Spleen (tissue), 7 donors: ENCODE measurements around the gene PRKCZ.

Experiments used
- POLR2AphosphoS5 ChIP-seq, 3 donors: sonication (generic); formaldehyde crosslinking; IDR thresholded peaks; one replicate each; pipeline ENCODE4 v1.5.1; 2017; ENCODE audit warnings: antibody characterized with exemption in 3 of 3
- TF ChIP-seq, protein P1 (sequence below), 11 experiments: fragments of 200-600 bp in 7 of 11; fragments of 450-650 bp in 4 of 11; sonication (generic) in 4 of 11; IDR thresholded peaks in 8 of 11; conservative IDR thresholded peaks in 3 of 11; 1 replicate in 7 of 11; 2 replicates in 4 of 11; pipeline versions ENCODE4 v1.4.0 to v1.8.0; 2016 to 2021; ENCODE audit warnings: antibody characterized with exemption in 11 of 11, inconsistent platforms in 4 of 11, mild to moderate bottlenecking in 1 of 11
- donor health status: DM: no; HTN: no; CAD: no; lungs with moderate emphysema.
- donor health status: DM: no; HTN: no; CAD: no.
- donor health status: DM: no; HTN: no; CAD: no.

GRCh38 chr1:2091611-2092604 lies 41.7 kb downstream of the PRKCZ start:
- TF ChIP-seq POLR2AphosphoS5 (IDR thresholded peaks at IDR 0.05), result peak in 2 of 3 donors; percentile 34 to 39
- TF ChIP-seq, protein P1, sequence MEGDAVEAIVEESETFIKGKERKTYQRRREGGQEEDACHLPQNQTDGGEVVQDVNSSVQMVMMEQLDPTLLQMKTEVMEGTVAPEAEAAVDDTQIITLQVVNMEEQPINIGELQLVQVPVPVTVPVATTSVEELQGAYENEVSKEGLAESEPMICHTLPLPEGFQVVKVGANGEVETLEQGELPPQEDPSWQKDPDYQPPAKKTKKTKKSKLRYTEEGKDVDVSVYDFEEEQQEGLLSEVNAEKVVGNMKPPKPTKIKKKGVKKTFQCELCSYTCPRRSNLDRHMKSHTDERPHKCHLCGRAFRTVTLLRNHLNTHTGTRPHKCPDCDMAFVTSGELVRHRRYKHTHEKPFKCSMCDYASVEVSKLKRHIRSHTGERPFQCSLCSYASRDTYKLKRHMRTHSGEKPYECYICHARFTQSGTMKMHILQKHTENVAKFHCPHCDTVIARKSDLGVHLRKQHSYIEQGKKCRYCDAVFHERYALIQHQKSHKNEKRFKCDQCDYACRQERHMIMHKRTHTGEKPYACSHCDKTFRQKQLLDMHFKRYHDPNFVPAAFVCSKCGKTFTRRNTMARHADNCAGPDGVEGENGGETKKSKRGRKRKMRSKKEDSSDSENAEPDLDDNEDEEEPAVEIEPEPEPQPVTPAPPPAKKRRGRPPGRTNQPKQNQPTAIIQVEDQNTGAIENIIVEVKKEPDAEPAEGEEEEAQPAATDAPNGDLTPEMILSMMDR (IDR thresholded peaks at IDR 0.05 in 8 of 11, conservative IDR thresholded peaks at IDR 0.05 in 3 of 11), result peak; percentile 30 to 78 (median 66)
